Upper lobe of right lung (tissue), 1 donor: ENCODE data around the gene TTF2. TPM values are rescaled to one million over a fixed set of nuclear protein-coding genes. Genes with fewer than 3 reads are reported as not detected.
"Not testable (repeated sequence)": the region's sequence is repeated elsewhere in the genome, so short reads cannot be mapped to it uniquely, and the experiment has no call there.

Experiments
- ATAC-seq: fragments of 200-7000 bp; cut with Tn5 transposase; one replicate; pipeline ENCODE4 v1.9.1; 2020; ENCODE audit warnings: mild to moderate bottlenecking, moderate library complexity
- DNase-seq: peaks from one replicate; pipeline ENCODE4 v3.0.0-alpha.2; 2020
- H3K27ac ChIP-seq: fragments of 200-600 bp; one replicate; pipeline ENCODE4 v1.8.0; 2022
- H3K27me3 ChIP-seq: fragments of 200-600 bp; one replicate; pipeline ENCODE4 v1.8.0; 2022; ENCODE audit warnings: mild to moderate bottlenecking
- H3K36me3 ChIP-seq: fragments of 200-600 bp; one replicate; pipeline ENCODE4 v1.8.0; 2022
- H3K4me1 ChIP-seq: fragments of 200-600 bp; one replicate; pipeline ENCODE4 v1.8.0; 2022
- H3K4me3 ChIP-seq: fragments of 200-600 bp; one replicate; pipeline ENCODE4 v1.8.0; 2022; ENCODE audit warnings: mild to moderate bottlenecking
- H3K9me3 ChIP-seq: fragments of 200-600 bp; one replicate; pipeline ENCODE4 v1.8.0; 2022
- CTCF ChIP-seq: fragments of 200-600 bp; IDR thresholded peaks from one replicate; pipeline ENCODE4 v1.8.0; 2022; ENCODE audit warnings: antibody characterized with exemption
- intact Hi-C: fragments of 100-400 bp; cut with DNase I; formaldehyde crosslinking; loops from one replicate; pipeline ENCODE4 v1.11.0; 2022
- microRNA-seq: library from miRNA; unstranded; fragments of <30 nt; microRNA quantifications from one replicate; pipeline ENCODE4 v1.2.0, GENCODE V29; 2020; ENCODE audit warnings: borderline microRNAs expressed
- total RNA-seq: library from RNA; stranded (reverse); fragmentation: NEBNext Ultra II Directional; extraction: Animal tissue kit (Norgen Biotek cat#: 25700); gene quantifications from one replicate; pipeline ENCODE4 v1.2.1, GENCODE V29; 2021
- donor health status: DM: no; HTN: yes; CAD: no; lungs with severe emphysema.

TTF2 gene
- total RNA-seq, 1 donor from 2014 or later, result 14.8 TPM

GRCh38 chr1:117146575-117147340 is 86.6 kb downstream of the TTF2 start:
- no peak for DNase-seq
- no peak for ATAC-seq
- H3K27ac ChIP-seq, result no peak overlapping the region

GRCh38 chr1:117147341-117147831 is 87.3 kb downstream of the TTF2 start:
- Histone ChIP-seq H3K36me3 (no peaks in the 10 kb centered on the region), H3K4me1 (no peaks in the 10 kb centered on the region), H3K27me3 (peaks cover 11% of the 10 kb centered on the region), H3K4me3 (no peak overlapping the region), H3K9me3 (no peaks in the 10 kb centered on the region), H3K27ac (no peak overlapping the region)
- DNase-seq, result no peak
- intact Hi-C loops, result no loop called here
- no peak for TF ChIP-seq CTCF
- ATAC-seq, result no peak

More at GRCh38 chr1:117146575-117147340, 86.6 kb downstream of the TTF2 start:
- no peak overlapping the region for H3K4me3 ChIP-seq
- TF ChIP-seq CTCF, result no peak
- H3K4me1 ChIP-seq, result no peaks in the 10 kb centered on the region
- intact Hi-C loops, result no loop called here
- H3K36me3 ChIP-seq, result no peaks in the 10 kb centered on the region
- H3K9me3 ChIP-seq, result no peaks in the 10 kb centered on the region
- H3K27me3 ChIP-seq, result peaks cover 11% of the 10 kb centered on the region

DNA sequence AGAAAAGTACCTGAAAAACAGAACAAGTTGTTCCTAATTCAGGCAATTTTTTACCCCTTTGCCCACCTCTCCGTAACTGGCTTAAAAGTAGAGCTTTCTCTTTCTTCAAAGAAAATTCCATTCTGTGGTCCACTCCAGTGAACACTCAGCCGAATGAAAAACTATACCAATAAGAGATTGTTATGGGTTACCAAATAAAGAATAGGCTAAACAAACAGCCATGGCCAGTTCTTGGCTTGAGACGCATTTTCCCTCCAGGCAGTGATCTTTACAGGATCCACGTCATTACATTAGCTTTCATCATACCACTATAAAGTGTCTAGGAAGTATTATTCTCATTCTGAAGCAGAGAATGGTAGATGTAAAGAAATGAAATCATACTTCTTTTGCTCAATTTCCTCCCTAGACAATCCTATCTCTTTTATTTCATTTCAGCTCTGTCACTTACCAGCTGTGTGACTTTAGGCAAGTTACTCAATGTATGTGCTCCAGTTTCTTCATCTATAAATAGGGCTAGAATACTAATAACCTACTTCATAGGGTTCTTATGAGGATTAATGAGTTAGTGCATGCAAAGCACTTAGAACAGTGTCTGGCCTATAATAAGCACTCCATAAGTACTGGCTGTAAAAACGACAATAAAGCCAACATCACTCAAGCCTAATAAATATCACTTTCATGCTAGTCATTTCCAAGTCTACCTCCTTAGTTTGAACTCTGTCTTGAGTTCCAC is 87.9 kb downstream of the TTF2 start:
- H3K4me1 ChIP-seq, result no peaks in the 10 kb centered on the region
- intact Hi-C loops, result no loop called here
- TF ChIP-seq CTCF, result no peak
- ATAC-seq, result no peak
- H3K27ac ChIP-seq, result no peak overlapping the region
- H3K4me3 ChIP-seq, result no peak overlapping the region
- no peaks in the 10 kb centered on the region for H3K36me3 ChIP-seq
- no peaks in the 10 kb centered on the region for H3K9me3 ChIP-seq
- H3K27me3 ChIP-seq, result peaks cover 11% of the 10 kb centered on the region
- no peak for DNase-seq

GRCh38 chr1:117150316-117150715 is 90.2 kb downstream of the TTF2 start:
- H3K27ac ChIP-seq, result no peak overlapping the region
- DNase-seq (no peak), ATAC-seq (no peak)
- H3K4me3 ChIP-seq, result no peak overlapping the region
- peaks cover 6% of the 10 kb centered on the region for H3K27me3 ChIP-seq
- intact Hi-C loops, result no loop called here
- no peak for TF ChIP-seq CTCF
- no peaks in the 10 kb centered on the region for H3K36me3 ChIP-seq
- no peaks in the 10 kb centered on the region for H3K4me1 ChIP-seq
- no peaks in the 10 kb centered on the region for H3K9me3 ChIP-seq

DNA sequence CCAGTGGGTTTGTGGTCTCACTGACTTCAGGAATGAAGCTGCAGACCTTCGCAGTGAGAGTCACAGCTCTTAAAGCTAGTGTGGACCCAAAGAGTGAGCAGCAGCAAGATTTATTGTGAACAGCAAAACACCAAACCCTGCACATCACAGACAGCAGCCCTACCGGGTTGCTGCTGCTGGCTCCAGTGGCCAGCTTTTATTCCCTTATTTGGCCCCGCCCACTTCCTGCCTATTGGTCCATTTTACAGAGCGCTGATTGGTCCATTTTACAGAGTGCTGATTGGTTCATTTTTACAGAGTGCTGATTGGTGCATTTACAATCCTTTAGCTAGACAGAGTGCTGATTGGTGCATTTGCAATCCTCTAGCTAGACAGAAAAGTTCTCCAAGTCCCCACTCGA is 91.2 kb downstream of the TTF2 start:
- DNase-seq, intact Hi-C loops, H3K27me3 ChIP-seq, ATAC-seq, H3K27ac ChIP-seq, H3K36me3 ChIP-seq, H3K9me3 ChIP-seq, H3K4me1 ChIP-seq, H3K4me3 ChIP-seq: not testable (repeated sequence)

Small RNAs within 50 kb of the gene (microRNA-seq; reads per million reads assigned to microRNA genes)
- 1.8 reads per million, percentile 5 among the genes with 10 or more reads in this experiment for gene MIR942

Other genes starting within 250 kb of the TTF2 start
- 31.2 TPM for gene PTGFRN, start 150.4 kb upstream of the TTF2 start, total RNA-seq
- gene CD101, start 58.6 kb upstream of the TTF2 start, total RNA-seq, result 37.4 TPM
- 1.7 TPM for gene TRIM45, start 61.4 kb downstream of the TTF2 start, total RNA-seq
- not detected for gene VTCN1, start 150.6 kb downstream of the TTF2 start, total RNA-seq